HT1080 (cell line): ENCODE results near the gene MAS1. TPM values are rescaled to one million over a fixed set of nuclear protein-coding genes. Genes with fewer than 3 reads are reported as not detected.

Source experiments
- DNase-seq: peaks from one replicate; pipeline ENCODE4 v3.0.0-alpha.2; 2015; ENCODE audit warnings: low read depth
- total RNA-seq: library from RNA; depleted of rRNA; stranded (reverse); fragments of >200 nt; shearing (Covaris generic); gene quantifications from 2 replicates; pipeline ENCODE4 v1.2.3, GENCODE V29; 2014

MAS1 gene
- total RNA-seq, 1 experiment from 2014 or later, result not detected

- no peak for DNase-seq
Observed at GRCh38 chr6:159879856-159880255, 10.9 kb upstream of the MAS1 start.

GRCh38 chr6:159880412-159880975, 10.3 kb upstream of the MAS1 start:
- DNase-seq, result no peak

GRCh38 chr6:159884720-159885119, 6.1 kb upstream of the MAS1 start:
- DNase-seq, result no peak

GRCh38 chr6:159886270-159886669, 4.5 kb upstream of the MAS1 start:
- DNase-seq, result no peak

GRCh38 chr6:159887146-159887545, 3.6 kb upstream of the MAS1 start:
- no peak for DNase-seq

GRCh38 chr6:159887761-159888160, 3.0 kb upstream of the MAS1 start:
- DNase-seq, result no peak

- no peak for DNase-seq
Observed at GRCh38 chr6:159890201-159890600, 587 bp upstream of the MAS1 start.

GRCh38 chr6:159892053-159892452, 1.3 kb downstream of the MAS1 start:
- no peak for DNase-seq

GRCh38 chr6:159893064-159893463, 2.3 kb downstream of the MAS1 start:
- DNase-seq, result no peak

GRCh38 chr6:159894991-159895390, 4.2 kb downstream of the MAS1 start:
- DNase-seq, result no peak

- DNase-seq, result no peak
Observed at GRCh38 chr6:159897603-159898002, 6.8 kb downstream of the MAS1 start.

GRCh38 chr6:159898519-159898918, 7.7 kb downstream of the MAS1 start:
- DNase-seq, result no peak

GRCh38 chr6:159899994-159900745, 9.4 kb downstream of the MAS1 start:
- peak; percentile 65 for DNase-seq

- DNase-seq, result no peak
Observed at GRCh38 chr6:159902620-159903019, 11.8 kb downstream of the MAS1 start.

GRCh38 chr6:159904497-159904911, 13.7 kb downstream of the MAS1 start:
- no peak for DNase-seq

GRCh38 chr6:159906400-159906799, 15.6 kb downstream of the MAS1 start:
- DNase-seq, result no peak

GRCh38 chr6:159908535-159908934, 17.7 kb downstream of the MAS1 start:
- DNase-seq, result no peak

GRCh38 chr6:159908979-159909378, 18.2 kb downstream of the MAS1 start:
- no peak for DNase-seq

- DNase-seq, result no peak
Observed at GRCh38 chr6:159910342-159910741, 19.6 kb downstream of the MAS1 start.

- no peak for DNase-seq
Observed at GRCh38 chr6:159913375-159913774, 22.6 kb downstream of the MAS1 start.

GRCh38 chr6:159913862-159914564, 23.2 kb downstream of the MAS1 start:
- DNase-seq, result no peak

- no peak for DNase-seq
Observed at GRCh38 chr6:159914565-159914923, 23.8 kb downstream of the MAS1 start.

GRCh38 chr6:159915397-159915796, 24.6 kb downstream of the MAS1 start:
- no peak for DNase-seq
